ENCODE data around the gene LBR.

DNA sequence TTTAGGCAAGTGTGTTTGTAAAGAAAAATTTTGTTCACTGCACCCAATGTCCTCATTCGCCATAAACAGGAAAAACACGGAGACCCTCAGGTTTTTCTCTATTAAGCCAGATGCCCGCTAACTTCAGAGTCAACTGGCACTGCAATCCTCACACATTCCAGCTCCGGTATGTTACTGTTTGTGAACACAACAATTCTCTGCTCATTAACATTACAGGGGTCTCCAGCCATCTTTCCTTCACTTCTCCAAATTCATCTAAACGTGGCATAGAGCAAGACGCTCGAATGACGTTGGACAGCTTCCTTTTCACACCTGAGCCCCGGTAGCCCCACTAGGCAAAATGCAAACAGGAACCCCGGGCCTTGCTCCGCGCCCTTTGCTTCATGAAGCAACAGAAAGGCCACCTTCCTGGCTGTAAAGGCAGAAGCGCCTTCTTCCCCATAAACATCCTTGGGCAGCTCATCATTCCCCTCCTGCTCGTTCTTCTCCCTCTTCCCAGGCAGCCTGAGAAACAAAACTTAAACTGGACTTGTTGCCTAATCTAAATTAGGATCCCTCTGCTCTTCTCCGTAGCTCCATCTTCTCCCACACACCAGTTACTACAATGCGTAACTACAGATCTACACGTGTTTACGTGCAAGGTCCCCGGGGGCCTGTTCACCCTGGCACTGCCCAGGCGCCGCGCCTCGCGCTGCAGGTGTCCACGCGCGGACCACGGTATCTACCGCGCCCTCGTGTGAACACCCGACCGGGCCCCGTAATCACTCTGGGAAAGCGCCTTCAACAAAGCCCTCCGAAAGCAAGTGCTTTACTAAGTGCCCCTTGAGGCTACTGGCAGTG, 1.2 kb downstream of the LBR start:
- TF ChIP-seq CTCF (IDR thresholded peaks at IDR 0.05; ENCODE audit: insufficient read depth, low read length, poor library complexity, severe bottlenecking) (no peak), EZH2phosphoT487 (conservative IDR thresholded peaks at IDR 0.05; ENCODE audit: low read length) (no peak)
